CD8-positive, alpha-beta memory T cell (primary cell): ENCODE data around the gene GRIA3. TPM values are rescaled to one million over a fixed set of nuclear protein-coding genes. Genes with fewer than 3 reads are reported as not detected.

ENCODE experiments used
- CTCF ChIA-PET: fragments of 350-600 bp; sonication (Branson Sonifier 250); formaldehyde crosslinking; loops from one replicate; lab custom pipeline; 2021; ENCODE audit warnings: antibody characterized with exemption; lab: Charles Lee
- POLR2A ChIA-PET: fragments of 350-600 bp; sonication (Branson Sonifier 250); formaldehyde crosslinking; loops from one replicate; lab custom pipeline; 2021; ENCODE audit warnings: antibody characterized with exemption; lab: Charles Lee
- DNase-seq, 5 donors: peaks; one replicate each; pipeline versions ENCODE4 v3.0.0 to v3.0.0-alpha.2; 2020 to 2022; ENCODE audit warnings: mixed read lengths in 1 of 5
- H3K27ac ChIP-seq: one replicate; pipeline ENCODE4 v1.7.0; 2013; ENCODE audit warnings: low read depth, mild to moderate bottlenecking, low read length, moderate library complexity
- H3K27me3 ChIP-seq: 2 replicates; pipeline ENCODE4 v1.7.0; 2013; ENCODE audit warnings: low read length, mild to moderate bottlenecking; ENCODE audit not compliant: insufficient read depth, poor library complexity, severe bottlenecking
- H3K36me3 ChIP-seq: 2 replicates; pipeline ENCODE4 v1.7.0; 2013; ENCODE audit warnings: mild to moderate bottlenecking, low read length, moderate library complexity; ENCODE audit not compliant: insufficient read depth
- H3K4me1 ChIP-seq: 2 replicates; pipeline ENCODE4 v1.7.0; 2013; ENCODE audit warnings: mild to moderate bottlenecking, low read length, moderate library complexity; ENCODE audit not compliant: insufficient read depth
- H3K4me3 ChIP-seq: 2 replicates; pipeline ENCODE4 v1.7.0; 2013; ENCODE audit warnings: mild to moderate bottlenecking, low read length
- H3K9me3 ChIP-seq: 2 replicates; pipeline ENCODE4 v1.7.0; 2013; ENCODE audit warnings: mild to moderate bottlenecking, low read length
- H3K27ac Mint-ChIP-seq, 8 donors: one replicate each; pipeline ENCODE4 v1.8.0; 2020 to 2021; ENCODE audit warnings: mixed read lengths in 8 of 8, mild to moderate bottlenecking in 6 of 8, inconsistent platforms in 3 of 8, moderate library complexity in 3 of 8
- H3K27me3 Mint-ChIP-seq, 2 donors: one replicate each; pipeline ENCODE4 v1.8.0; 2020 to 2021; ENCODE audit warnings: mixed read lengths in 2 of 2, mild to moderate bottlenecking in 1 of 2, moderate library complexity in 1 of 2
- H3K36me3 Mint-ChIP-seq, 3 donors: one replicate each; pipeline ENCODE4 v1.8.0; 2020 to 2021; ENCODE audit warnings: mixed read lengths in 3 of 3, inconsistent platforms in 1 of 3, mild to moderate bottlenecking in 1 of 3
- H3K4me1 Mint-ChIP-seq, 3 donors: one replicate each; pipeline ENCODE4 v1.8.0; 2020 to 2021; ENCODE audit warnings: mixed read lengths in 3 of 3, inconsistent platforms in 1 of 3, mild to moderate bottlenecking in 1 of 3
- H3K4me3 Mint-ChIP-seq, 7 donors: one replicate each; pipeline ENCODE4 v1.8.0; 2020 to 2021; ENCODE audit warnings: mixed read lengths in 7 of 7, mild to moderate bottlenecking in 6 of 7, moderate library complexity in 4 of 7, inconsistent platforms in 2 of 7
- H3K9me3 Mint-ChIP-seq, 5 donors: one replicate each; pipeline ENCODE4 v1.8.0; 2020 to 2022; ENCODE audit warnings: mixed read lengths in 5 of 5, mild to moderate bottlenecking in 3 of 5, moderate library complexity in 2 of 5, inconsistent platforms in 1 of 5
- polyA plus RNA-seq: library from polyadenylated mRNA; unstranded; fragments of 300-500 nt; fragmentation: Illumina TruSeq; gene quantifications from one replicate; pipeline ENCODE4 v1.2.3, GENCODE V29; 2021
- total RNA-seq, 2 experiments: library from RNA; stranded (reverse); gene quantifications; one replicate each; pipeline ENCODE4 v1.2.3, GENCODE V29; 2021

GRIA3 gene
- total and polyA plus RNA-seq, 3 experiments from 2014 or later, result 0.16 TPM; not detected in 2

DNA sequence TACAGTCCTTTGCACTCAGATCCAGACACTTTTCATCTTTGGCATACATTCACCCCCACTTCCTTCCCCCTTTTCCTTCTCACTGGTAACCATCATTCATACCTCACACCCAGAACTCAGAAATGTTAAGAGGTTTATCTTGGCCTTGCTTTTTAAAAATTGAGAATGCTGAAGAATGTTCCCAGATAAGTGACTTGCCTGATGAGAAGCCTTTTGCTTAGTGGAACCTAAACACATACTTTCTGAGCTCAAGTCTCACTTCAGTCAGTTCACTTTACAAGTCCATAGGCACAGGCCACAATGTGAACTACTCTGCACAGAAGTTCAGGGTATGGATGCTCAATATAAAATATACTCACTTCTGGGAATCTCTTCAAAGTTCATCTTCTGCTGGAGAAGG lies 129.4 kb downstream of the GRIA3 start:
- no peaks in the 10 kb centered on the region for H3K36me3 Mint-ChIP-seq
- peaks cover 0 to 2% (median 0%) of the 10 kb centered on the region in 5 donors for H3K9me3 Mint-ChIP-seq
- ChIA-PET POLR2A (no interaction called here), CTCF (no interaction called here)
- Histone ChIP-seq H3K4me1 (no peaks in the 10 kb centered on the region), H3K9me3 (no peaks in the 10 kb centered on the region), H3K4me3 (no peak overlapping the region), H3K36me3 (no peaks in the 10 kb centered on the region), H3K27me3 (no peaks in the 10 kb centered on the region), H3K27ac (no peak overlapping the region)
- H3K4me3 Mint-ChIP-seq, result no peak overlapping the region
- no peaks in the 10 kb centered on the region for H3K4me1 Mint-ChIP-seq
- no peaks in the 10 kb centered on the region for H3K27me3 Mint-ChIP-seq
- H3K27ac Mint-ChIP-seq, result no peak overlapping the region
- DNase-seq, result no peak

DNA sequence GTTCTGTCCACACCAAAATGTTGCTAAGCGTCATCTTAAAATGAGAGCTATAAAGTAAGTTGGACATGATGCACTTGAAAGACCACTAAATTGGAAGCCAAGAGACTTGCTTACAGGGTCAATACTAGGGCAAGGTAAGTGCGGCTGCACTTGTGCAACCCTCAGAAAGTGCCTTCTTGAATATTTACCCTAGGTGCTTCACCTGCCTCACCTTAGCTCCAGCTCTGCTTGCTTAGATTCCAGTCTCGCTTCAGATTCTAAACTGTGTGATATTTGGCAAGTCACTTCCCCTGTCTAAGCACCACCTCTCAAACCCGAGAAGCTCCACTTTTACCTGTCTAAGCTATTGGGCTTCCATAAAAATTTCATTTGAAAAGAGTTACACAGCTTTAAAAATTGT lies 136.5 kb downstream of the GRIA3 start:
- H3K36me3 Mint-ChIP-seq, result no peaks in the 10 kb centered on the region
- H3K4me1 Mint-ChIP-seq, result no peaks in the 10 kb centered on the region
- Histone ChIP-seq H3K36me3 (no peaks in the 10 kb centered on the region), H3K4me3 (no peak overlapping the region), H3K27ac (no peak overlapping the region), H3K4me1 (no peaks in the 10 kb centered on the region), H3K27me3 (no peaks in the 10 kb centered on the region), H3K9me3 (no peaks in the 10 kb centered on the region)
- ChIA-PET CTCF (no interaction called here), POLR2A (no interaction called here)
- no peaks in the 10 kb centered on the region for H3K9me3 Mint-ChIP-seq
- H3K27ac Mint-ChIP-seq, result no peak overlapping the region
- H3K27me3 Mint-ChIP-seq, result no peaks in the 10 kb centered on the region
- DNase-seq, result no peak
- H3K4me3 Mint-ChIP-seq, result no peak overlapping the region

DNA sequence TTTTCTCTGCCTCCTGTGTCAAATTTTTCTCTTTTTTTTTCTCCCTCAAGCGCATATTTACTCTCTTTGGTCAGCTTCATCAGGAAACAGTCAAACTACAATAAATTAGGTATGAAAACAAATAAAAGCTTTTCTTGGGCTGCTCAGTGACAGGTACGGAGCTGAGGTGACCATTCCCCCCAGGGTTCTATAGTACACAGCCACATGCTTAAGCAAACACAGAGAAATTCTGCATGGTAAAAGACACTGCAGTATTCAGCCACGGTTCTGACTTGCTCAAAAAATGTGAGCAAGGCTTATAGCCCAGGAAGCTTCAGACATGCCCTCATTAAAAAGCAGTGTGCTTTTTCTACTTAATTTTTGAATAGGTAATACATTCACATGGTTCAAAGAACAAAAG lies 138.5 kb downstream of the GRIA3 start:
- H3K9me3 ChIP-seq, result no peaks in the 10 kb centered on the region
- H3K27ac ChIP-seq, result no peak overlapping the region
- H3K27me3 ChIP-seq, result no peaks in the 10 kb centered on the region
- Mint-ChIP-seq H3K36me3 (no peaks in the 10 kb centered on the region), H3K27ac (no peak overlapping the region), H3K4me1 (no peaks in the 10 kb centered on the region), H3K9me3 (no peaks in the 10 kb centered on the region), H3K27me3 (peaks cover 0 to 3% of the 10 kb centered on the region in 2 donors), H3K4me3 (no peak overlapping the region)
- H3K36me3 ChIP-seq, result no peaks in the 10 kb centered on the region
- ChIA-PET CTCF (no interaction called here), POLR2A (no interaction called here)
- no peak for DNase-seq
- H3K4me1 ChIP-seq, result no peaks in the 10 kb centered on the region
- H3K4me3 ChIP-seq, result no peak overlapping the region

DNA sequence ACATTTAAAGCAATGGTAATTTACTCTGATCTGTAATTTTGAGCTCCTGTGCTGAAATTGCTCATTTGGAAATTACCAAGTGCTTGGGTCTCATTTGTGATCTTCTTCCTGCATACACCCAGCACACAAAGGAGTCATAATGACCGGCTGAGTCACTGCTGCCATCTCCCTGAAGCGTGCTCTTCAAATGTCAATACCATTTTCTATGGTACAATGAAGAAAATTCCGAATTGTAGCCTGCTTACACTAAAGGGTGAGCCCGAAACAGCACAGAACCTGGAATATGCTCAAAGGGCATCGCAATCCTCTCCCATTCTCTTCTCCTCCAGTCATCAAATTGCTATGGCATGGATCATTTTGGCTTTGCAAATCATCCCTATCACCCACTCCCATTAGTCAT lies 140.5 kb downstream of the GRIA3 start:
- Histone ChIP-seq H3K27ac (no peak overlapping the region), H3K4me3 (no peak overlapping the region), H3K27me3 (no peaks in the 10 kb centered on the region), H3K9me3 (no peaks in the 10 kb centered on the region), H3K36me3 (no peaks in the 10 kb centered on the region), H3K4me1 (no peaks in the 10 kb centered on the region)
- POLR2A ChIA-PET, result no interaction called here
- H3K27ac Mint-ChIP-seq, result no peak overlapping the region
- CTCF ChIA-PET, result no interaction called here
- H3K36me3 Mint-ChIP-seq, result no peaks in the 10 kb centered on the region
- peaks cover 0 to 4% of the 10 kb centered on the region in 2 donors for H3K27me3 Mint-ChIP-seq
- DNase-seq, result no peak
- H3K9me3 Mint-ChIP-seq, result no peaks in the 10 kb centered on the region
- H3K4me3 Mint-ChIP-seq, result no peak overlapping the region
- H3K4me1 Mint-ChIP-seq, result no peaks in the 10 kb centered on the region

DNA sequence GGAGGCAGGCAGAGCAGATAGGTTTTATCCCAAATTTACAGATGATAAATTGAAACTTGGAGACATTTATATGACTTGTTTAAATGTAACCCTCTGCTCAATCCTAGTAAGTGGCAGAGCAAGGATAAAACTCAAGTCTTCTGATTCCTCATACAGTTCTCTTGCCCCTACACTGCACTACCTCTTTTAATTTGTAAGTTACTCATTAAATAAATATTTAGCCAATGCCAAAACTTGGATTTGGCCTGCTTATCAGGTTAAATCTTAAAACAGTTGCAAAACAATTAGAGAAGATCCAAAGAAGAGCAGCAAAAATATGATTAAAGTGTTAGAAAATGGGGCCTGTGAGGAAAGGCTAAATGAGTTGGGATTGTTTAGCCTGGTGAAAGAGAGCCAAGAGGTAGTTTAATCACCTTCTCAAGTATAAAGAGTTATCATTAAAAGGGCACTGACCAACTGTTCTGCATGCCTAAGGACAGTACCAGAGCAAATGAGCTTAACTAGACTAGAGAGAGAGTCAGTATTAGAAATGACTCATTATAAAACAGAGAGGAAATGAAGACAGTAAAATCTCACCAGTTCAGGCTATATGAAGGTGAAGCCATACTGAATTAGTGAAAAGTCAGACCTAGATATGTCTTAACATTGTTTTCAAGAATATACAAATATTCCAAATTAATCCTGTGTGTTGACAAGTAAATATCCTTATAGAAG lies 146.3 kb downstream of the GRIA3 start:
- H3K27ac Mint-ChIP-seq, result no peak overlapping the region
- POLR2A ChIA-PET, result no interaction called here
- no peaks in the 10 kb centered on the region for H3K36me3 Mint-ChIP-seq

DNA sequence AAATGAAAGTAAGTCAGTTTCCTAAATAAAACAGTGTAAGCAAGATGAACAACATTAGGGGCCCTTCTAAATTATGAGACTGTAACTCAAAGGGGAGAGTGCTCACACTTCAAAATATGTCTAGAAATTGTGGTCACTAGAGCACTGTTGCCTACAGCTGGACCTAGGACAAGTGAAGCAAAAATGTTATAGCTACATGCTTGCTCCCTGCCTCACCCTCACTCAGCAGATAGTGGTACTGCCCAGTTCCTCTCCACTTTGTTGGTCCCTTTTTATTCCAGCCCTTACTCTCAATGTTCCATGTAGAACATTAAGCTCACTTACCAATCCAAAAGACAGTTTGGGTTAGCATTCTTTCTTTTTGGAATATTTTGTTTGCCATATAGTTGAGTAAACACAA lies 147.3 kb downstream of the GRIA3 start:
- Histone ChIP-seq H3K27ac (no peak overlapping the region), H3K27me3 (no peaks in the 10 kb centered on the region), H3K4me1 (no peaks in the 10 kb centered on the region), H3K9me3 (no peaks in the 10 kb centered on the region), H3K4me3 (no peak overlapping the region), H3K36me3 (no peaks in the 10 kb centered on the region)
- ChIA-PET CTCF (no interaction called here), POLR2A (no interaction called here)
- Mint-ChIP-seq H3K9me3 (no peaks in the 10 kb centered on the region), H3K36me3 (no peaks in the 10 kb centered on the region), H3K27me3 (peaks cover 0 to 4% of the 10 kb centered on the region in 2 donors), H3K4me1 (no peaks in the 10 kb centered on the region), H3K27ac (no peak overlapping the region), H3K4me3 (no peak overlapping the region)
- no peak for DNase-seq

More for the DNA sequence above, 146.3 kb downstream of the GRIA3 start:
- Histone ChIP-seq H3K36me3 (no peaks in the 10 kb centered on the region), H3K4me1 (no peaks in the 10 kb centered on the region), H3K27me3 (no peaks in the 10 kb centered on the region), H3K27ac (no peak overlapping the region), H3K9me3 (no peaks in the 10 kb centered on the region), H3K4me3 (no peak overlapping the region)
- CTCF ChIA-PET, result no interaction called here
- no peak overlapping the region for H3K4me3 Mint-ChIP-seq
- H3K9me3 Mint-ChIP-seq, result no peaks in the 10 kb centered on the region
- H3K27me3 Mint-ChIP-seq, result peaks cover 0 to 4% of the 10 kb centered on the region in 2 donors
- no peaks in the 10 kb centered on the region for H3K4me1 Mint-ChIP-seq
- DNase-seq, result no peak

DNA sequence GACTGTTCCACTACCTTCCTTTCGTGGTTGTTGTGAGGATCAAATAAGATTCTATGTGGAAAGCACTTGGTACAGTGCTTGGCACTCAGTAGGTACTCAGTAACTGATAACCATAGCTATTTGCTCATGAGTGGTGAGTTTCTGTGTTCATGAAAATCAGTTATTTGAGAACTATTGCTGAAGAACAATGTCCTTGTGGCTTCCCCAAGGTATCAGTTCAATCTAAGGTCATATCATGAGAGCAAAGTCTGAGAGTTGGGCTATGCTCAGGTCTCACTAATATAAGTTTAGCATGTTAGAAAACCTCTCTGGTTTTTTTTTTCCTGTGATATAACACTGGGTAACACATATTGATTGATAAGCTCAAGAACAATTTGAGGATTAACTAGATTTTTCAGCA lies 147.8 kb downstream of the GRIA3 start:
- ChIA-PET POLR2A (no interaction called here), CTCF (no interaction called here)
- H3K36me3 ChIP-seq, result no peaks in the 10 kb centered on the region
- H3K9me3 ChIP-seq, result no peaks in the 10 kb centered on the region
- H3K27me3 Mint-ChIP-seq, result peaks cover 0 to 1% of the 10 kb centered on the region in 2 donors
- no peak overlapping the region for H3K4me3 ChIP-seq
- H3K4me1 ChIP-seq, result no peaks in the 10 kb centered on the region
- H3K27ac Mint-ChIP-seq, result no peak overlapping the region
- no peaks in the 10 kb centered on the region for H3K9me3 Mint-ChIP-seq
- DNase-seq, result no peak
- no peaks in the 10 kb centered on the region for H3K36me3 Mint-ChIP-seq
- H3K4me3 Mint-ChIP-seq, result no peak overlapping the region
- H3K27ac ChIP-seq, result no peak overlapping the region
- no peaks in the 10 kb centered on the region for H3K4me1 Mint-ChIP-seq
- no peaks in the 10 kb centered on the region for H3K27me3 ChIP-seq

DNA sequence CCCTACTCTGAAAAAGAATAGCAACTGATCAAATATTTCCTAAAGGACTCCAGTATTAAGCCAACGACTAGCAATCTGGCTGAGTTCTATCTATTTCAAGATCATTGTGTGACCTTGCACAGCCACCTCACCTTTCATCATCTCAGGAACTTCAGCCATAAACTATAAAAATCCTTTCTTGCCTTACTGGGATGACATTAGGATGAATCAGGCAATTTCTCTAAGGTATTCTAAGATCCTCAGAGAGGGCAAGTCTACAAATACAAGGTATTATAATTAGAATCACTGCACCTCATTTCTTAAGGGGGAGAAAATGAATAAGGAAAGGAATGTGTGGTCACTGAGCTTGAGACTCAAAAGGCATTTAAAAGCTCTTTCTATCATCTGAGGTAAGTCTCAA lies 152.6 kb downstream of the GRIA3 start:
- Histone ChIP-seq H3K36me3 (no peaks in the 10 kb centered on the region), H3K4me1 (no peaks in the 10 kb centered on the region), H3K27ac (no peak overlapping the region), H3K9me3 (no peaks in the 10 kb centered on the region), H3K4me3 (no peak overlapping the region), H3K27me3 (no peaks in the 10 kb centered on the region)
- no peak for DNase-seq
- ChIA-PET CTCF (no interaction called here), POLR2A (no interaction called here)
- Mint-ChIP-seq H3K27ac (no peak overlapping the region), H3K4me1 (no peaks in the 10 kb centered on the region), H3K9me3 (no peaks in the 10 kb centered on the region), H3K36me3 (no peaks in the 10 kb centered on the region), H3K4me3 (no peak overlapping the region), H3K27me3 (no peaks in the 10 kb centered on the region)
